Measurements from ENCODE around the gene HHIPL1.
A peak's percentile ranks its signal among the peaks of the same experiment; 100 is the strongest.
"Not testable (repeated sequence)": the region's sequence is repeated elsewhere in the genome, so short reads cannot be mapped to it uniquely, and the experiment has no call there.

Gene HHIPL1

GRCh38 chr14:99636487-99636886, 8.4 kb upstream of the HHIPL1 start:
- no peaks in the 10 kb centered on the region for H3K4me1 ChIP-seq (ENCODE audit: control insufficient read depth, insufficient read depth, low read length)

GRCh38 chr14:99637624-99638023, 7.3 kb upstream of the HHIPL1 start:
- Histone ChIP-seq H3K9ac (ENCODE audit: low read depth, low read length) (no peak overlapping the region), H3K4me1 (ENCODE audit: control insufficient read depth, insufficient read depth, low read length) (no peaks in the 10 kb centered on the region), H3K4me3 (ENCODE audit: low read depth, low read length) (no peak overlapping the region), H3K36me3 (ENCODE audit: control insufficient read depth, insufficient read depth, low read length) (no peaks in the 10 kb centered on the region), H3K27me3 (ENCODE audit: control insufficient read depth, insufficient read depth, low read length) (no peaks in the 10 kb centered on the region), H3K9me3 (ENCODE audit: control insufficient read depth, insufficient read depth, low read length) (no peaks in the 10 kb centered on the region), H3K27ac (ENCODE audit: low read depth, low read length) (no peak overlapping the region)

More at GRCh38 chr14:99636487-99636886, 8.4 kb upstream of the HHIPL1 start:
- Histone ChIP-seq H3K4me3 (ENCODE audit: low read depth, low read length) (no peak overlapping the region), H3K27ac (ENCODE audit: low read depth, low read length) (no peak overlapping the region), H3K9ac (ENCODE audit: low read depth, low read length) (no peak overlapping the region), H3K27me3 (ENCODE audit: control insufficient read depth, insufficient read depth, low read length) (no peaks in the 10 kb centered on the region), H3K36me3 (ENCODE audit: control insufficient read depth, insufficient read depth, low read length) (no peaks in the 10 kb centered on the region), H3K9me3 (ENCODE audit: control insufficient read depth, insufficient read depth, low read length) (no peaks in the 10 kb centered on the region)

GRCh38 chr14:99642771-99643170, 2.2 kb upstream of the HHIPL1 start:
- H3K27me3 ChIP-seq (ENCODE audit: control insufficient read depth, insufficient read depth, low read length), result peaks cover 31% of the 10 kb centered on the region
- H3K36me3 ChIP-seq (ENCODE audit: control insufficient read depth, insufficient read depth, low read length); H3K4me1 ChIP-seq (ENCODE audit: control insufficient read depth, insufficient read depth, low read length); H3K9ac ChIP-seq (ENCODE audit: low read depth, low read length); H3K27ac ChIP-seq (ENCODE audit: low read depth, low read length); H3K4me3 ChIP-seq (ENCODE audit: low read depth, low read length); H3K9me3 ChIP-seq (ENCODE audit: control insufficient read depth, insufficient read depth, low read length): not testable (repeated sequence)

- Histone ChIP-seq H3K4me1 (ENCODE audit: control insufficient read depth, insufficient read depth, low read length) (peaks cover 6% of the 10 kb centered on the region), H3K36me3 (ENCODE audit: control insufficient read depth, insufficient read depth, low read length) (no peaks in the 10 kb centered on the region), H3K27ac (ENCODE audit: low read depth, low read length) (no peak overlapping the region), H3K9ac (ENCODE audit: low read depth, low read length) (no peak overlapping the region), H3K9me3 (ENCODE audit: control insufficient read depth, insufficient read depth, low read length) (no peaks in the 10 kb centered on the region), H3K27me3 (ENCODE audit: control insufficient read depth, insufficient read depth, low read length) (peaks cover 31% of the 10 kb centered on the region), H3K4me3 (ENCODE audit: low read depth, low read length) (no peak overlapping the region)
Measured at GRCh38 chr14:99643343-99643742, 1.6 kb upstream of the HHIPL1 start.

- peak overlapping the region; percentile 69; the same call in 1 of the 2 replicates for H3K4me3 ChIP-seq (ENCODE audit: low read depth, low read length)
Measured at GRCh38 chr14:99644035-99644587, 818 bp upstream of the HHIPL1 start.

GRCh38 chr14:99645545-99646505, 896 bp downstream of the HHIPL1 start:
- no peaks in the 10 kb centered on the region for H3K36me3 ChIP-seq (ENCODE audit: control insufficient read depth, insufficient read depth, low read length)
- peak overlapping the region; percentile 69; the same call in 1 of the 2 replicates for H3K4me3 ChIP-seq (ENCODE audit: low read depth, low read length)
- H3K27ac ChIP-seq (ENCODE audit: low read depth, low read length), result no peak overlapping the region
- H3K27me3 ChIP-seq (ENCODE audit: control insufficient read depth, insufficient read depth, low read length), result peaks cover 31% of the 10 kb centered on the region
- no peaks in the 10 kb centered on the region for H3K9me3 ChIP-seq (ENCODE audit: control insufficient read depth, insufficient read depth, low read length)
- H3K9ac ChIP-seq (ENCODE audit: low read depth, low read length), result no peak overlapping the region
- peaks cover 6% of the 10 kb centered on the region for H3K4me1 ChIP-seq (ENCODE audit: control insufficient read depth, insufficient read depth, low read length)

More at GRCh38 chr14:99644035-99644587, 818 bp upstream of the HHIPL1 start:
- Histone ChIP-seq H3K9ac (ENCODE audit: low read depth, low read length) (no peak overlapping the region), H3K36me3 (ENCODE audit: control insufficient read depth, insufficient read depth, low read length) (no peaks in the 10 kb centered on the region), H3K4me1 (ENCODE audit: control insufficient read depth, insufficient read depth, low read length) (peaks cover 6% of the 10 kb centered on the region), H3K9me3 (ENCODE audit: control insufficient read depth, insufficient read depth, low read length) (no peaks in the 10 kb centered on the region), H3K27ac (ENCODE audit: low read depth, low read length) (no peak overlapping the region), H3K27me3 (ENCODE audit: control insufficient read depth, insufficient read depth, low read length) (peaks cover 31% of the 10 kb centered on the region)

- Histone ChIP-seq H3K36me3 (ENCODE audit: control insufficient read depth, insufficient read depth, low read length) (no peaks in the 10 kb centered on the region), H3K4me1 (ENCODE audit: control insufficient read depth, insufficient read depth, low read length) (peaks cover 6% of the 10 kb centered on the region), H3K4me3 (ENCODE audit: low read depth, low read length) (no peak overlapping the region), H3K27ac (ENCODE audit: low read depth, low read length) (no peak overlapping the region), H3K27me3 (ENCODE audit: control insufficient read depth, insufficient read depth, low read length) (peaks cover 31% of the 10 kb centered on the region), H3K9me3 (ENCODE audit: control insufficient read depth, insufficient read depth, low read length) (no peaks in the 10 kb centered on the region), H3K9ac (ENCODE audit: low read depth, low read length) (no peak overlapping the region)
Measured at GRCh38 chr14:99647411-99647810, 2.5 kb downstream of the HHIPL1 start.

GRCh38 chr14:99648027-99648784, 3.3 kb downstream of the HHIPL1 start:
- Histone ChIP-seq H3K36me3 (ENCODE audit: control insufficient read depth, insufficient read depth, low read length) (no peaks in the 10 kb centered on the region), H3K9me3 (ENCODE audit: control insufficient read depth, insufficient read depth, low read length) (no peaks in the 10 kb centered on the region), H3K27me3 (ENCODE audit: control insufficient read depth, insufficient read depth, low read length) (peaks cover 30% of the 10 kb centered on the region), H3K9ac (ENCODE audit: low read depth, low read length) (no peak overlapping the region), H3K4me3 (ENCODE audit: low read depth, low read length) (no peak overlapping the region), H3K4me1 (ENCODE audit: control insufficient read depth, insufficient read depth, low read length) (peaks cover 6% of the 10 kb centered on the region), H3K27ac (ENCODE audit: low read depth, low read length) (no peak overlapping the region)

GRCh38 chr14:99649219-99649618, 4.3 kb downstream of the HHIPL1 start:
- Histone ChIP-seq H3K4me1 (ENCODE audit: control insufficient read depth, insufficient read depth, low read length) (peaks cover 6% of the 10 kb centered on the region; the same call in 1 of the 2 replicates), H3K4me3 (ENCODE audit: low read depth, low read length) (no peak overlapping the region), H3K9ac (ENCODE audit: low read depth, low read length) (no peak overlapping the region), H3K27ac (ENCODE audit: low read depth, low read length) (no peak overlapping the region), H3K9me3 (ENCODE audit: control insufficient read depth, insufficient read depth, low read length) (no peaks in the 10 kb centered on the region), H3K36me3 (ENCODE audit: control insufficient read depth, insufficient read depth, low read length) (no peaks in the 10 kb centered on the region), H3K27me3 (ENCODE audit: control insufficient read depth, insufficient read depth, low read length) (peaks cover 20% of the 10 kb centered on the region)

GRCh38 chr14:99649643-99650042, 4.7 kb downstream of the HHIPL1 start:
- no peak overlapping the region for H3K9ac ChIP-seq (ENCODE audit: low read depth, low read length)

More at GRCh38 chr14:99649643-99650042, 4.7 kb downstream of the HHIPL1 start:
- no peaks in the 10 kb centered on the region for H3K9me3 ChIP-seq (ENCODE audit: control insufficient read depth, insufficient read depth, low read length)
- H3K4me1 ChIP-seq (ENCODE audit: control insufficient read depth, insufficient read depth, low read length), result peaks cover 2% of the 10 kb centered on the region; the same call in 1 of the 2 replicates
- peaks cover 16% of the 10 kb centered on the region for H3K27me3 ChIP-seq (ENCODE audit: control insufficient read depth, insufficient read depth, low read length)
- no peak overlapping the region for H3K4me3 ChIP-seq (ENCODE audit: low read depth, low read length)
- no peaks in the 10 kb centered on the region for H3K36me3 ChIP-seq (ENCODE audit: control insufficient read depth, insufficient read depth, low read length)
- H3K27ac ChIP-seq (ENCODE audit: low read depth, low read length), result no peak overlapping the region

Measured in HUES48 (cell line).